ENCODE data around the gene FOXO1. TPM values are rescaled to one million over a fixed set of nuclear protein-coding genes. Genes with fewer than 3 reads are reported as not detected.

FOXO1 gene
- total RNA-seq, 1 experiment from 2014 or later, result 37.7 TPM

DNA sequence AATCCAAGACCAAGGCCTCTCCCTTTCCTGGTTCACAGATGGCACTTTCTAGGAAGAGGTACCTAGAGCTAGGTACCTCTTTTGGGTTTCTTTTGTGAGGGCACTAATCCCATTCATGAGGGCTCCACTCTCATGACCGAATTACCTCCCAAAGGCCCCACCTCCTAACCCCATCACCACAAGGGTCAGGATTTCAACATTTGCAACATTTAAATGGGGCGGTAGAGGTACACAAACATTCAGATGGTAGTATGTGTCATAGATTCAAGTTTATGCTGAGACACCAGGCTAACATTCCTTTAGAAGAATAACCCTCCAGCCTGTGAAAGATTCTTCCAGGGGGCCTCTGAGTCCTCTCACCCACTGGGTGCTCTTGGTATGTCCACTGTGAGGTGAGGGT is 116.3 kb downstream of the FOXO1 start:
- peak; percentile 53 for DNase-seq (ENCODE audit: unreplicated experiment)
- TF ChIP-seq, protein P1, sequence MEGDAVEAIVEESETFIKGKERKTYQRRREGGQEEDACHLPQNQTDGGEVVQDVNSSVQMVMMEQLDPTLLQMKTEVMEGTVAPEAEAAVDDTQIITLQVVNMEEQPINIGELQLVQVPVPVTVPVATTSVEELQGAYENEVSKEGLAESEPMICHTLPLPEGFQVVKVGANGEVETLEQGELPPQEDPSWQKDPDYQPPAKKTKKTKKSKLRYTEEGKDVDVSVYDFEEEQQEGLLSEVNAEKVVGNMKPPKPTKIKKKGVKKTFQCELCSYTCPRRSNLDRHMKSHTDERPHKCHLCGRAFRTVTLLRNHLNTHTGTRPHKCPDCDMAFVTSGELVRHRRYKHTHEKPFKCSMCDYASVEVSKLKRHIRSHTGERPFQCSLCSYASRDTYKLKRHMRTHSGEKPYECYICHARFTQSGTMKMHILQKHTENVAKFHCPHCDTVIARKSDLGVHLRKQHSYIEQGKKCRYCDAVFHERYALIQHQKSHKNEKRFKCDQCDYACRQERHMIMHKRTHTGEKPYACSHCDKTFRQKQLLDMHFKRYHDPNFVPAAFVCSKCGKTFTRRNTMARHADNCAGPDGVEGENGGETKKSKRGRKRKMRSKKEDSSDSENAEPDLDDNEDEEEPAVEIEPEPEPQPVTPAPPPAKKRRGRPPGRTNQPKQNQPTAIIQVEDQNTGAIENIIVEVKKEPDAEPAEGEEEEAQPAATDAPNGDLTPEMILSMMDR (IDR thresholded peaks at IDR 0.05; ENCODE audit: unreplicated experiment), result no peak
- H3K4me3 Mint-ChIP-seq (ENCODE audit: unreplicated experiment), result no peak overlapping the region
- peak overlapping the region; percentile 25 for H3K27ac Mint-ChIP-seq (ENCODE audit: low read depth, unreplicated experiment)
- intact Hi-C loops (cut with micrococcal nuclease), result loop anchor here (5.0 kb wide), 1 partner anchor 112 kb away; no protein-coding TSS in a partner anchor
- no TSS peak for BruUV-seq (replicated peaks)
- no peaks in the 10 kb centered on the region for H3K9me3 Mint-ChIP-seq (ENCODE audit: unreplicated experiment)
- H3K36me3 Mint-ChIP-seq (ENCODE audit: insufficient read depth, unreplicated experiment), result peaks cover 100% of the 10 kb centered on the region
- H3K27me3 Mint-ChIP-seq (ENCODE audit: insufficient read depth, unreplicated experiment), result no peaks in the 10 kb centered on the region
- peaks cover 20% of the 10 kb centered on the region for H3K4me1 Mint-ChIP-seq (ENCODE audit: insufficient read depth, unreplicated experiment)
- ChIA-PET CTCF (no interaction called here), POLR2A (no interaction called here)

DNA sequence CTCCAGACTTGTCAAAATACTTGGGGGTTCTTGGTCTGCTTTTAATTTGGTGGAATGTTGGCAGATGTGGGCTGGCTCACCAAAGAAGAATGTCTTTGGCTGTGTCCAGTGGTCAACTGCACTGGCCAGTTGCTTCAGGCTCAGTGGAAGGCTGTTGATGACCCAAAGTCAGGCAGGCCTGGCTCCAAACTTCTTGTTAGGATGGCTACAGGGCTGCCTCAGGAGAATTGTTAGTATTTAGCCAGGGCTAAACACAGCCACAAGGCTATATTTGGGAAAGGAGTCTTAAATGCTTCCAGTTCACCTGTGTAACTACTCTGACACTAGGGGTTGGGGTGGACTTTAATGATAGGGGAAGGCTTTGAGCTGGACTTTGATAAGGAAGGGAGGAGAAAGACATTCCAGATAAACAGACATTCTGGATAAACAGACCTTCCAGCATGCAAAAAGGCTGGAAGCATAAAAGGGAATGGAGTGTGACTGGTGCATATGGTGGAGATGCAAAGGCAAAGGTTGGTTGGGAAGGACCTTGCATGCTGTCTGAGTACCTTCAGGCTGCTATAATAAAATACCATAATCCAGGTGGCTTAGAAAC is 116.8 kb downstream of the FOXO1 start:
- Mint-ChIP-seq H3K27ac (ENCODE audit: low read depth, unreplicated experiment) (peak overlapping the region; percentile 25), H3K9me3 (ENCODE audit: unreplicated experiment) (no peaks in the 10 kb centered on the region), H3K4me1 (ENCODE audit: insufficient read depth, unreplicated experiment) (peaks cover 20% of the 10 kb centered on the region), H3K36me3 (ENCODE audit: insufficient read depth, unreplicated experiment) (peaks cover 100% of the 10 kb centered on the region), H3K27me3 (ENCODE audit: insufficient read depth, unreplicated experiment) (no peaks in the 10 kb centered on the region), H3K4me3 (ENCODE audit: unreplicated experiment) (no peak overlapping the region)
- TF ChIP-seq, protein P1 (IDR thresholded peaks at IDR 0.05; ENCODE audit: unreplicated experiment), result no peak
- BruUV-seq (replicated peaks), result no TSS peak
- no peak for DNase-seq (ENCODE audit: unreplicated experiment)
- POLR2A ChIA-PET, result interaction anchor here (0.6 to 2.0 kb wide), 6 partner anchors 8 to 488 kb away, joined by 3 to 6 read pairs (median 4); no protein-coding TSS in a partner anchor
- CTCF ChIA-PET, result interaction anchor here (0.5 kb wide), 1 partner anchor 490 kb away, joined by 3 read pairs; no protein-coding TSS in a partner anchor
- intact Hi-C loops (cut with micrococcal nuclease), result loop anchor here (5.0 kb wide), 1 partner anchor 113 kb away; no protein-coding TSS in a partner anchor

DNA sequence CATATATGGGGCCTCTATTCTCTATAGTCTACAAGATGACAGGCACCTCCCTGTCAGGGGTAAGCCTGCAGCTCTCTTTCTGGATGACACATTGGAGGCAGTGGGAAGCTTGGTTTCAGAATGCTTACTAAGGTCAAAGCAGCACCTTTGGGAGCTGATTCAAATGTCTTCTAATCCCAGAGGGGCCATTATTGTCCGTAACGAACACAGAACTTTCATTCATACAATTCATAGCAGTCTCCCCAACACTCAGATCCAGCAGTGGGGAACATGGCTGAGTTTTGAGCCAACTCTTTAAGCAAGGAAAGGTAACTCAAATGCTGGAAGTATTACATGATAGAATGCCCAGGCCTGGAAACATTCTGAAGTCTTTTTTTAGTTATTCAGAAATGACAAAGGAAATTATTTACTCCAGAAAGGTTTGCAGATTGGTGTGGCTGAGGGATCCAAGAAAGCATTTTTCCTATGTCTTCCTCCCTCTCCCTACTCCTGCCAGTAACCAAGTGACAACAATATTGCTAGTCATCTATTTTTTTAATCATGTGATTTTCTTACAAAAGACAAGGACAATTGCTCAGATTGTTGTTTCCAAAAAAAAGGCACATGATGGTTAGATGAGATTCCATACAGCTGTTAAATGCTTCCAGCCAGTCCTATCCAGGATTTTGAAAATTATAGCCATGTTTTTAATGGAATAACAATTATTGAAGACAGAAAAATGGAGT is 118.7 kb downstream of the FOXO1 start:
- Mint-ChIP-seq H3K4me1 (ENCODE audit: insufficient read depth, unreplicated experiment) (peaks cover 15% of the 10 kb centered on the region), H3K27ac (ENCODE audit: low read depth, unreplicated experiment) (peak overlapping the region; percentile 49), H3K4me3 (ENCODE audit: unreplicated experiment) (no peak overlapping the region), H3K27me3 (ENCODE audit: insufficient read depth, unreplicated experiment) (no peaks in the 10 kb centered on the region), H3K9me3 (ENCODE audit: unreplicated experiment) (no peaks in the 10 kb centered on the region), H3K36me3 (ENCODE audit: insufficient read depth, unreplicated experiment) (peaks cover 84% of the 10 kb centered on the region)
- POLR2A ChIA-PET, result interaction anchor here (0.6 to 2.0 kb wide), 6 partner anchors 10 to 462 kb away, joined by 3 to 6 read pairs (median 4); no protein-coding TSS in a partner anchor
- CTCF ChIA-PET, result interaction anchor here (0.7 kb wide), 1 partner anchor 89 kb away, joined by 3 read pairs; no protein-coding TSS in a partner anchor
- intact Hi-C loops (cut with micrococcal nuclease), result no loop called here
- BruUV-seq (replicated peaks), result no TSS peak
- TF ChIP-seq, protein P1 (IDR thresholded peaks at IDR 0.05; ENCODE audit: unreplicated experiment), result no peak
- DNase-seq (ENCODE audit: unreplicated experiment), result no peak

DNA sequence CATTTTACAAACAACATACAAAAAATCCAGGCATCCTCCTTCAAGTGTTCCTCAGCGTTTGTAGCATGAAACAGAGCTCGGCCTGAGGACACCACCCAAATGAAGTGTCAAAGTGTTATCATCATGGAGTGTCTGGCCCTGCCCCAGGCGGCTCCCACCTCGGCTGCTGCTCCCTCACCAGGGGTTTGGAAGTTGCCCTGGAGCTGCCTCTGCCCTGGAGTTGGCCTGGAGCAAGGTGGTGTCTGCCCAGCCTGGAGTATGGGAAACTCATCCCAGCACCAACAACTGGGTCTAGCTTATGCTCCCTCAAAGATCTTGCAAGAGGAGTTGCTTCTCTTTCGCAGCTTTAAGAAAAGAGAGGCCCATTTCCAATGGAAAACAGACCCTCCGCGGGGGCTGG is 120.4 kb downstream of the FOXO1 start:
- BruUV-seq (replicated peaks), result no TSS peak
- H3K27ac Mint-ChIP-seq (ENCODE audit: low read depth, unreplicated experiment), result peak overlapping the region; percentile 31
- DNase-seq (ENCODE audit: unreplicated experiment), result no peak
- peaks cover 13% of the 10 kb centered on the region for H3K4me1 Mint-ChIP-seq (ENCODE audit: insufficient read depth, unreplicated experiment)
- ChIA-PET POLR2A (no interaction called here), CTCF (no interaction called here)
- TF ChIP-seq, protein P1 (IDR thresholded peaks at IDR 0.05; ENCODE audit: unreplicated experiment), result no peak
- no peaks in the 10 kb centered on the region for H3K27me3 Mint-ChIP-seq (ENCODE audit: insufficient read depth, unreplicated experiment)
- no peak overlapping the region for H3K4me3 Mint-ChIP-seq (ENCODE audit: unreplicated experiment)
- H3K9me3 Mint-ChIP-seq (ENCODE audit: unreplicated experiment), result no peaks in the 10 kb centered on the region
- intact Hi-C loops (cut with micrococcal nuclease), result no loop called here
- H3K36me3 Mint-ChIP-seq (ENCODE audit: insufficient read depth, unreplicated experiment), result peaks cover 67% of the 10 kb centered on the region
